HCT116 (cell line): ENCODE data around the gene FTO. TPM values are rescaled to one million over a fixed set of nuclear protein-coding genes. Genes with fewer than 3 reads are reported as not detected.

Source experiments
- ATAC-seq: fragments of 200-7000 bp; cut with Tn5 transposase; 2 replicates; pipeline ENCODE4 v1.9.1; 2020; ENCODE audit warnings: mild to moderate bottlenecking, moderate library complexity
- BruUV-seq: library from RNA; stranded (reverse); fragments of 400-500 nt; replicated peaks from 2 replicates; lab custom pipeline; 2021; lab: Mats Ljungman, UMichigan
- CTCF ChIA-PET: fragments of 300-600 bp; sonication (Branson Sonifier 250); formaldehyde crosslinking; loops from one replicate; lab custom pipeline; 2021; ENCODE audit warnings: antibody characterized with exemption; lab: Charles Lee
- POLR2A ChIA-PET: fragments of 300-600, 350-600 bp; sonication (Branson Sonifier 250); formaldehyde crosslinking; loops from one replicate; lab custom pipeline; 2021; ENCODE audit warnings: antibody characterized with exemption; lab: Charles Lee
- RAD21 ChIA-PET, 2 experiments: fragments of 300-600 bp; sonication (Branson Sonifier 250); formaldehyde crosslinking; loops; one replicate each; lab custom pipeline; 2023; ENCODE audit warnings: low total read pairs in 2 of 2; ENCODE audit not compliant: uncharacterized antibody in 2 of 2, unreplicated experiment in 2 of 2, low non-redundant PET in 1 of 2; lab: Charles Lee
- DNase-seq: peaks from one replicate; pipeline ENCODE4 v3.0.0-alpha.2; 2010; ENCODE audit warnings: low read depth, low spot score
- H2AFZ ChIP-seq: fragments of 200-600 bp; shearing (Covaris generic), sonication (generic); 2 replicates; pipeline ENCODE4 v1.6.1; 2017; ENCODE audit warnings: low read depth, mixed run types, mixed read lengths, antibody characterized with exemption, low read length; ENCODE audit not compliant: poor library complexity, severe bottlenecking
- H3K27ac ChIP-seq: 2 replicates; pipeline ENCODE4 v1.5.1; 2012; ENCODE audit warnings: low read depth, low read length
- H3K27me3 ChIP-seq: fragments of 200-600 bp; sonication (generic); 2 replicates; pipeline ENCODE4 v1.6.1; 2016; ENCODE audit warnings: mixed run types, low read length, mixed read lengths; ENCODE audit not compliant: insufficient read depth
- H3K36me3 ChIP-seq, 2 experiments: fragments of 200-500 bp in 1 of 2; fragments of 200-600 bp in 1 of 2; sonication (Bioruptor generic) in 1 of 2; sonication (generic) in 1 of 2; 2 replicates each; pipeline versions ENCODE4 v1.5.1 to v1.6.1; 2014 to 2016; ENCODE audit warnings: low read length in 2 of 2, inconsistent platforms in 1 of 2, mixed read lengths in 1 of 2, mixed run types in 1 of 2; ENCODE audit not compliant: insufficient read depth in 2 of 2, control insufficient read depth in 1 of 2
- H3K4me1 ChIP-seq, 2 experiments: fragments of 200-600 bp in 1 of 2; sonication (generic) in 1 of 2; 2 replicates each; pipeline versions ENCODE4 v1.5.1 to v1.6.1; 2012 to 2017; ENCODE audit warnings: low read length in 2 of 2, inconsistent platforms in 1 of 2, mild to moderate bottlenecking in 1 of 2, mixed read lengths in 1 of 2, mixed run types in 1 of 2, moderate library complexity in 1 of 2; ENCODE audit not compliant: insufficient read depth in 2 of 2, control insufficient read depth in 1 of 2
- H3K4me2 ChIP-seq: fragments of 200-600 bp; sonication (generic); 2 replicates; pipeline ENCODE4 v1.6.1; 2017; ENCODE audit warnings: mixed run types, low read length, mixed read lengths
- H3K4me3 ChIP-seq, 2 experiments: fragments of 200-600 bp in 1 of 2; sonication (generic) in 1 of 2; replicated peaks in 1 of 2; 2 replicates each; pipeline ENCODE4 v1.5.1; 2011 to 2016; ENCODE audit warnings: low read length in 2 of 2, control low read depth in 1 of 2, low read depth in 1 of 2, mild to moderate bottlenecking in 1 of 2, mixed read lengths in 1 of 2, mixed run types in 1 of 2
- H3K79me2 ChIP-seq: fragments of 200-600 bp; sonication (generic); 2 replicates; pipeline ENCODE4 v1.6.1; 2017; ENCODE audit warnings: mild to moderate bottlenecking, mixed run types, low read length, moderate library complexity, mixed read lengths; ENCODE audit not compliant: insufficient read depth
- H3K9ac ChIP-seq: fragments of 200-600 bp; sonication (generic); 2 replicates; pipeline ENCODE4 v1.6.1; 2016; ENCODE audit warnings: low read length, mixed read lengths
- H3K9me2 ChIP-seq: fragments of 200-600 bp; sonication (generic), shearing (Covaris generic); 2 replicates; pipeline ENCODE4 v1.6.1; 2017; ENCODE audit warnings: mixed run types, mild to moderate bottlenecking, moderate library complexity; ENCODE audit not compliant: insufficient read depth
- H3K9me3 ChIP-seq, 2 experiments: fragments of 200-500 bp in 1 of 2; fragments of 200-600 bp in 1 of 2; sonication (Bioruptor generic) in 1 of 2; sonication (generic) in 1 of 2; 2 replicates each; pipeline ENCODE4 v1.6.1; 2014 to 2017; ENCODE audit warnings: low read length in 2 of 2, mixed read lengths in 2 of 2, inconsistent platforms in 1 of 2, low read depth in 1 of 2, mild to moderate bottlenecking in 1 of 2, mixed run types in 1 of 2, moderate library complexity in 1 of 2; ENCODE audit not compliant: control insufficient read depth in 1 of 2, insufficient read depth in 1 of 2
- H4K20me1 ChIP-seq: fragments of 200-600 bp; sonication (generic), shearing (Covaris generic); 2 replicates; pipeline ENCODE4 v1.6.1; 2017; ENCODE audit warnings: mixed run types, mild to moderate bottlenecking, moderate library complexity; ENCODE audit not compliant: insufficient read depth
- CBX3 ChIP-seq: IDR thresholded peaks from 2 replicates; pipeline ENCODE4 v1.6.1; 2012; ENCODE audit warnings: low read depth
- CEBPB ChIP-seq: IDR thresholded peaks from 2 replicates; pipeline ENCODE4 v1.6.1; 2012; ENCODE audit warnings: low read depth
- ELF1 ChIP-seq: IDR thresholded peaks from 2 replicates; pipeline ENCODE4 v1.6.1; 2012; ENCODE audit warnings: low read depth, borderline replicate concordance
- FOSL1 ChIP-seq: IDR thresholded peaks from 2 replicates; pipeline ENCODE4 v1.6.1; 2012; ENCODE audit warnings: low read depth
- JUND ChIP-seq: IDR thresholded peaks from 2 replicates; pipeline ENCODE4 v1.6.1; 2012
- POLR2A ChIP-seq: IDR thresholded peaks from 2 replicates; pipeline ENCODE4 v1.7.0; 2011; ENCODE audit warnings: borderline replicate concordance; ENCODE audit not compliant: insufficient read depth, insufficient read length; ENCODE audit errors: extremely low read depth
- RAD21 ChIP-seq: IDR thresholded peaks from 2 replicates; pipeline ENCODE4 v1.6.1; 2012; ENCODE audit warnings: low read depth, mild to moderate bottlenecking
- SRF ChIP-seq: IDR thresholded peaks from 2 replicates; pipeline ENCODE4 v1.6.1; 2012; ENCODE audit warnings: low read depth
- TCF7L2 ChIP-seq: IDR thresholded peaks from 2 replicates; pipeline ENCODE4 v1.7.0; 2011; ENCODE audit warnings: borderline replicate concordance, inconsistent platforms; ENCODE audit not compliant: insufficient read depth, insufficient read length; ENCODE audit errors: extremely low read depth
- YY1 ChIP-seq: IDR thresholded peaks from 2 replicates; pipeline ENCODE4 v1.6.1; 2011; ENCODE audit warnings: low read length, low read depth, moderate library complexity, mild to moderate bottlenecking; ENCODE audit not compliant: insufficient replicate concordance; ENCODE audit errors: extremely low read depth
- intact Hi-C: fragments of 100-400 bp; cut with micrococcal nuclease; formaldehyde crosslinking; loops from 2 replicates; pipeline ENCODE4 v1.10.0; 2022
- total RNA-seq: library from RNA; stranded (reverse); gene quantifications from one replicate; pipeline ENCODE4 v1.2.1, GENCODE V29; 2021; ENCODE audit not compliant: unreplicated experiment
- TF ChIP-seq, protein P1 (sequence below): IDR thresholded peaks from 2 replicates; pipeline ENCODE4 v1.6.1; 2011; ENCODE audit warnings: mild to moderate bottlenecking, low read length, moderate library complexity; ENCODE audit not compliant: insufficient replicate concordance; ENCODE audit errors: extremely low read depth
- TF ChIP-seq, protein P2 (sequence below): IDR thresholded peaks from 2 replicates; pipeline ENCODE4 v1.6.1; 2012
- TF ChIP-seq, protein P3 (sequence below): IDR thresholded peaks from 2 replicates; pipeline ENCODE4 v1.6.1; 2012

FTO gene
- total RNA-seq, 1 experiment from 2014 or later: 55.2 TPM

GRCh38 chr16:53708490-53708889, 4.5 kb downstream of the FTO start:
- Histone ChIP-seq H3K4me2 (no peak overlapping the region), H2AFZ (no peak overlapping the region), H3K79me2 (peaks cover 61% of the 10 kb centered on the region), H3K36me3 (no peaks in the 10 kb centered on the region), H3K27me3 (no peaks in the 10 kb centered on the region), H3K4me1 (peaks cover 0 to 12% of the 10 kb centered on the region in 2 experiments; a peak in 2 of 4 replicates), H3K9me2 (no peaks in the 10 kb centered on the region), H3K9me3 (no peaks in the 10 kb centered on the region), H3K9ac (no peak overlapping the region), H3K27ac (no peak overlapping the region), H4K20me1 (no peaks in the 10 kb centered on the region), H3K4me3 (no peak overlapping the region)
- no TSS peak for BruUV-seq
- ATAC-seq: no peak
- CTCF ChIA-PET: no interaction called here
- RAD21 ChIA-PET: no interaction called here
- no peak for DNase-seq
- intact Hi-C loops: no loop called here
- TF ChIP-seq RAD21: no peak
- no peak for TF ChIP-seq POLR2A
- TF ChIP-seq CEBPB: no peak
- TF ChIP-seq, protein P1, sequence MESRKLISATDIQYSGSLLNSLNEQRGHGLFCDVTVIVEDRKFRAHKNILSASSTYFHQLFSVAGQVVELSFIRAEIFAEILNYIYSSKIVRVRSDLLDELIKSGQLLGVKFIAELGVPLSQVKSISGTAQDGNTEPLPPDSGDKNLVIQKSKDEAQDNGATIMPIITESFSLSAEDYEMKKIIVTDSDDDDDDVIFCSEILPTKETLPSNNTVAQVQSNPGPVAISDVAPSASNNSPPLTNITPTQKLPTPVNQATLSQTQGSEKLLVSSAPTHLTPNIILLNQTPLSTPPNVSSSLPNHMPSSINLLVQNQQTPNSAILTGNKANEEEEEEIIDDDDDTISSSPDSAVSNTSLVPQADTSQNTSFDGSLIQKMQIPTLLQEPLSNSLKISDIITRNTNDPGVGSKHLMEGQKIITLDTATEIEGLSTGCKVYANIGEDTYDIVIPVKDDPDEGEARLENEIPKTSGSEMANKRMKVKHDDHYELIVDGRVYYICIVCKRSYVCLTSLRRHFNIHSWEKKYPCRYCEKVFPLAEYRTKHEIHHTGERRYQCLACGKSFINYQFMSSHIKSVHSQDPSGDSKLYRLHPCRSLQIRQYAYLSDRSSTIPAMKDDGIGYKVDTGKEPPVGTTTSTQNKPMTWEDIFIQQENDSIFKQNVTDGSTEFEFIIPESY: no peak
- no peak for TF ChIP-seq TCF7L2
- TF ChIP-seq FOSL1: no peak
- TF ChIP-seq CBX3: no peak
- TF ChIP-seq ELF1: no peak
- TF ChIP-seq, protein P2, sequence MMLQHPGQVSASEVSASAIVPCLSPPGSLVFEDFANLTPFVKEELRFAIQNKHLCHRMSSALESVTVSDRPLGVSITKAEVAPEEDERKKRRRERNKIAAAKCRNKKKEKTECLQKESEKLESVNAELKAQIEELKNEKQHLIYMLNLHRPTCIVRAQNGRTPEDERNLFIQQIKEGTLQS: no peak
- TF ChIP-seq YY1: no peak
- TF ChIP-seq SRF: no peak
- TF ChIP-seq, protein P3, sequence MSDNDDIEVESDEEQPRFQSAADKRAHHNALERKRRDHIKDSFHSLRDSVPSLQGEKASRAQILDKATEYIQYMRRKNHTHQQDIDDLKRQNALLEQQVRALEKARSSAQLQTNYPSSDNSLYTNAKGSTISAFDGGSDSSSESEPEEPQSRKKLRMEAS: no peak
- TF ChIP-seq JUND: no peak
- POLR2A ChIA-PET: no interaction called here
